Measurements from ENCODE around the gene CACNA1I.

CACNA1I gene

DNA sequence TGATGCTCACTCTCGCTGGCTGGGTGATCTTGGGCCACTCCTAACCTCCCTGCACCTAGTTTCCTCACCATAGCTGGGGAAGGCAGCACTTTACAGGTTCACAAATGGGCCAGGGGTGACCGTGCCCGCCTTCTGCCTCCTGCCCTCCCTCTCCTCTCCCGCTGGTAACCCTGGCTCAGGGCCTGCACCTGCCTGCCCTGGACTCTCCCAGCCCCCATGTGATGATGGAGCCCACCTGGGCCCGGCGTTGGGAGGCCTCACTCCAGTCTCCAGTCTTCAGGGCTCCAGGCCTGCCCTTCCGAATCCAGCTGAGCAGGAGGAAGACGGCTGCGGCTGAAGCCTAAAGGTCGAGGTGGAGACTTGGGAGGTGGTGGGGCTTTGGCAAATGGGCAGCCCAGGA, 152.9 kb downstream of the CACNA1I start:
- in situ Hi-C loops (cut with MboI; ENCODE audit: low sequenced_read_pairs, unreplicated experiment): no loop called here
- DNase-seq (ENCODE audit: low spot score): no peak
- TF ChIP-seq, protein P1, sequence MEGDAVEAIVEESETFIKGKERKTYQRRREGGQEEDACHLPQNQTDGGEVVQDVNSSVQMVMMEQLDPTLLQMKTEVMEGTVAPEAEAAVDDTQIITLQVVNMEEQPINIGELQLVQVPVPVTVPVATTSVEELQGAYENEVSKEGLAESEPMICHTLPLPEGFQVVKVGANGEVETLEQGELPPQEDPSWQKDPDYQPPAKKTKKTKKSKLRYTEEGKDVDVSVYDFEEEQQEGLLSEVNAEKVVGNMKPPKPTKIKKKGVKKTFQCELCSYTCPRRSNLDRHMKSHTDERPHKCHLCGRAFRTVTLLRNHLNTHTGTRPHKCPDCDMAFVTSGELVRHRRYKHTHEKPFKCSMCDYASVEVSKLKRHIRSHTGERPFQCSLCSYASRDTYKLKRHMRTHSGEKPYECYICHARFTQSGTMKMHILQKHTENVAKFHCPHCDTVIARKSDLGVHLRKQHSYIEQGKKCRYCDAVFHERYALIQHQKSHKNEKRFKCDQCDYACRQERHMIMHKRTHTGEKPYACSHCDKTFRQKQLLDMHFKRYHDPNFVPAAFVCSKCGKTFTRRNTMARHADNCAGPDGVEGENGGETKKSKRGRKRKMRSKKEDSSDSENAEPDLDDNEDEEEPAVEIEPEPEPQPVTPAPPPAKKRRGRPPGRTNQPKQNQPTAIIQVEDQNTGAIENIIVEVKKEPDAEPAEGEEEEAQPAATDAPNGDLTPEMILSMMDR (IDR thresholded peaks at IDR 0.05; ENCODE audit: borderline replicate concordance, control extremely low read depth, extremely low read depth, insufficient read depth, missing control alignments): no peak

DNA sequence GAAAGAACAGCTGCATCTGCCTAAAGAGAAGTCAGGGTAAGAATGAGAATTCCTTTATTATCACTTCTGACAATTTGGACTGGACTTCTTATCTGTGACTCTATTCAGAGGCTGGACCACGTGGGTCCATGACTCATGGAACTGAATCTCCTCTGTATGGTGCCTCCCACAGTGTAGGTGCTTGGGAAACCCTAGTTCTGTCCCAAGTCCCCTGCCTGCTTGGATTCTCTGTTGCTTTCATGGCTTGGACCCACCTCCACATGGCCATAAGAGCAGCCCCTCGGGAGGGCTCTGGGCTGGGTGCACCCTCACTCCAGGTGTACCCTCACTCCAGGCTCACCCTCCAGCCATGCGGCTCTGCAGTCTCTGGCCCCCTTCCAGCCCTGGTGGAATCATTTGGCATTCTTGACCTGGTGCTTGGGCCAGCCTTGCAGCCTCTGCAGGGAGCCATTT, 153.4 kb downstream of the CACNA1I start:
- TF ChIP-seq, protein P1 (IDR thresholded peaks at IDR 0.05; ENCODE audit: borderline replicate concordance, control extremely low read depth, extremely low read depth, insufficient read depth, missing control alignments): no peak
- in situ Hi-C loops (cut with MboI; ENCODE audit: low sequenced_read_pairs, unreplicated experiment): no loop called here
- no peak for DNase-seq (ENCODE audit: low spot score)

DNA sequence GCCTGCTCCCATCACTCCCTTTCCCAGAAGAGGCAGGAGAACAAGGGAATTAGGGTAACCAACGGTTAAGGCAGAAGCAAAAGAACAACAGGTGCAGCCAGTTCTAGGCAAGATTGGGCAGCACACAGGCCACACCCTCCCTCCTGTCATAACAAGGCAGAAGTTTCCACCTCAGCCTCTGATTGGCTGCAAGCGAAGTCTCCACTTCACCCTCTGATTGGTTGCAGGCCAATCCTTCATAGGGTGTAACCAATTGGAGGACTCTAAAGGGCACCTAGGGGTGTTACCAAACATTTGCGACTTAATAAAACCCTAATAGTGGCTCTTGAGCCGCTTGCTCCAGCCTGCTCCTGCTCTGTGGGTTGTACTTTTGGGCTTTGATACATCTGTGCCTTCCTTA, 153.8 kb downstream of the CACNA1I start:
- no peak for DNase-seq (ENCODE audit: low spot score)
- TF ChIP-seq, protein P1 (IDR thresholded peaks at IDR 0.05; ENCODE audit: borderline replicate concordance, control extremely low read depth, extremely low read depth, insufficient read depth, missing control alignments): no peak
- in situ Hi-C loops (cut with MboI; ENCODE audit: low sequenced_read_pairs, unreplicated experiment): no loop called here

DNA sequence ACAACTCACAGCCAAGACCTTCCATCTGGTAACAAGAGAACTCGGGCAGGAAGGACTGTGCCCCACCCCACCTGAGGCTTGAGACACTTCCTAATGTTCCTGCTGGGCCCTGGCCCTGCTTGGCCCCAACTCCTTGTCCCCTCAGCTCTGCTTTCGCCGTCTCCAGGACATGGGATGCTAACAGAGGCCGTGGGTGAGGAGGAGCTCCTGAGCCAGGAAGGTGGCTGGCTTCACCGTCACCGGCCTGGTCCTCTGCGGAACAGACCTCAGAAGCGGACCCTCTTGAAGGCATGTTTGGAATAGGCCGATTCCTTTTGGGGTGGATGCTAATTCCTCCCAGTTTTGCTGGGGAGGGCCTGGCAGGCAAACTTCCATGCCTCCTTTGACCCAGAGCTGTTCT, 154.3 kb downstream of the CACNA1I start:
- no peak for DNase-seq (ENCODE audit: low spot score)
- in situ Hi-C loops (cut with MboI; ENCODE audit: low sequenced_read_pairs, unreplicated experiment): no loop called here
- TF ChIP-seq, protein P1 (IDR thresholded peaks at IDR 0.05; ENCODE audit: borderline replicate concordance, control extremely low read depth, extremely low read depth, insufficient read depth, missing control alignments): no peak

DNA sequence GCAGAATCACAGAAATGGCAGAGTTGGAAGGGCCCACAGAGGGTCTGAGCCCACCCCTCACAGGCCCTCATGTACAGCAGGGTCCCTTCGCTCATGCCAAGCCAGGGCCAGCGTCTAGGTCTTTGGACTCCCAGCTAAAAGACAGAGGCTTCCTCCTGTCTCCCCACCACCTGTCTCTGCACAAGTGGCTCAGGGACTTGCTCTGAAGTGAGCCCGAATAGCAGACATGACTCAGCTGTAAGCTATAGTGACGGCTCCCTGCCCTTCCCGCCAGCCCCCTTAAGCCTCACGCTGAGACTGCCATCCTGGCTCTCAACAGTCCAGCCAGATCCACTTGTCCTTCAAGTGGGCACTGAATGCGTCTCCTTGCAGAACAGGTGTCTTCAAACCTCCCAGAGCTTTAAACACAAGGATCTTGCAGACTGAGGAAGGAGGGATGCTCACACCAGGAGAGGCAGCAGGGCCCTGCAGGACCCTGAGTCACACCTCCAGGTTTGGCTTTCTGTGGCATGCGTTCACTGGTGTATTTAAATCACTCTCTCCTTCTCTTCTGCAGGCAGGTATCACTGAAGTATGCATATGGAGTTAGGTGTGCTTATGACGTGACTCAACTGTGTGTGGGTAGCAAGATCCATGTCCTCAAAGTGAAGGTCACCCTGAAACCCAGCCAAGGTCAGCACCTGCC, 154.9 kb downstream of the CACNA1I start:
- TF ChIP-seq, protein P1 (IDR thresholded peaks at IDR 0.05; ENCODE audit: borderline replicate concordance, control extremely low read depth, extremely low read depth, insufficient read depth, missing control alignments): no peak
- DNase-seq (ENCODE audit: low spot score): no peak
- in situ Hi-C loops (cut with MboI; ENCODE audit: low sequenced_read_pairs, unreplicated experiment): no loop called here

DNA sequence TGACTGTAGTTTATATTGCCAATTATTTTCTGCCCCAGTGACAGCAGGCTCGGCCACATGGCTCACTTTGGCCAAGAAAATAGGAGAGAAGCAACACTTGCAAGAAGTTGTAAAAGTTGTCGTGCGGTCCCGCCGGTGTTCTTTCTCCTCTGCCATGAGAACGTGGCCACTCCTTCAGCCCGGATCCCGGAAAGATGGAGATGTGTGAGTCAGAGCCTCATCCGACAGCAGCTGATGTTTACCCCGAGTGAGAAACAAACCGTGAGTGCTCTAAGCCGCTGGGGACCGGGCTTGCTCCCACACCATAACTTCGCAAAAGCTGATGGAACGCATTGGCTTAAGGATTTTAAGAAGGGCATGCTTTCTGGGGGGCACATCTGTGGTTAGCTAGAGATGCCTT, 157.0 kb downstream of the CACNA1I start:
- in situ Hi-C loops (cut with MboI; ENCODE audit: low sequenced_read_pairs, unreplicated experiment): no loop called here
- DNase-seq (ENCODE audit: low spot score): no peak
- TF ChIP-seq, protein P1 (IDR thresholded peaks at IDR 0.05; ENCODE audit: borderline replicate concordance, control extremely low read depth, extremely low read depth, insufficient read depth, missing control alignments): no peak
